ENCODE measurements around the gene PRR36.
A peak's percentile ranks its signal among the peaks of the same experiment; 100 is the strongest.
"Not testable (repeated sequence)": the region's sequence is repeated elsewhere in the genome, so short reads cannot be mapped to it uniquely, and the experiment has no call there.

PRR36 gene

GRCh38 chr19:7863157-7863970, 10.8 kb downstream of the PRR36 start:
- DNase-seq (ENCODE audit: low read depth in 1 of 2, low spot score in 1 of 2), result no peak
- no peak for TF ChIP-seq JUND (IDR thresholded peaks at IDR 0.05; ENCODE audit: low read depth)
- in situ Hi-C loops (cut with HindIII; ENCODE audit: low pct_unique_long_range_greater_than_20kb, low sequenced_read_pairs), result no loop called here

DNA sequence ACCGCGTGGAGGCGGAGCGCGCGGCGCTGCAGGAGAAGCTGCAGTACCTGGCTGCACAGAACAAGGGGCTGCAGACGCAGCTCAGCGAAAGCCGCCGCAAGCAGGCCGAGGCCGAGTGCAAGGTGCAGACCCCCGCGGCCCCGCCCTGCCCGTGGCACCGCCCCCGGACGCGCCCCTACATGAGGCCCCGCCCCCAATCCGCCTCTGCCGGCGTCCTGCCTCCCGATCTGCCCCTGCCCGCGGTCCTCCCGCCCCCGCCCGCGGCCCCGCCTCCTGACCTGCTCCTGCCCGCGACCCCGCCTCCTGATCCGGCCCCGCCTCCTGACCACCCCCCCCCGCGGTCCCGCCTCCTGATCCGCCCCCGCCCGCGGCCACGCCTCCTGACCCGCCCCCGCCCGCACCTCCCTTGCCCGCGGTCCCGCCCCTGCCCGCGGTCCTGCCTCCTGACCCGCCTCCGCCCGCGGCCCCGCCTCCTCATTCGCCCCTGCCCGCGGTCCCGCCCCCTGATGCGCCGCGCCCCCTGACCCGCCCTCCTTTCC, 11.7 kb downstream of the PRR36 start:
- no peak for TF ChIP-seq JUND (IDR thresholded peaks at IDR 0.05; ENCODE audit: low read depth)
- peak in 1 of 2 experiments; percentile 43 for DNase-seq (ENCODE audit: low read depth in 1 of 2, low spot score in 1 of 2)
- in situ Hi-C loops (cut with HindIII; ENCODE audit: low pct_unique_long_range_greater_than_20kb, low sequenced_read_pairs), result no loop called here

DNA sequence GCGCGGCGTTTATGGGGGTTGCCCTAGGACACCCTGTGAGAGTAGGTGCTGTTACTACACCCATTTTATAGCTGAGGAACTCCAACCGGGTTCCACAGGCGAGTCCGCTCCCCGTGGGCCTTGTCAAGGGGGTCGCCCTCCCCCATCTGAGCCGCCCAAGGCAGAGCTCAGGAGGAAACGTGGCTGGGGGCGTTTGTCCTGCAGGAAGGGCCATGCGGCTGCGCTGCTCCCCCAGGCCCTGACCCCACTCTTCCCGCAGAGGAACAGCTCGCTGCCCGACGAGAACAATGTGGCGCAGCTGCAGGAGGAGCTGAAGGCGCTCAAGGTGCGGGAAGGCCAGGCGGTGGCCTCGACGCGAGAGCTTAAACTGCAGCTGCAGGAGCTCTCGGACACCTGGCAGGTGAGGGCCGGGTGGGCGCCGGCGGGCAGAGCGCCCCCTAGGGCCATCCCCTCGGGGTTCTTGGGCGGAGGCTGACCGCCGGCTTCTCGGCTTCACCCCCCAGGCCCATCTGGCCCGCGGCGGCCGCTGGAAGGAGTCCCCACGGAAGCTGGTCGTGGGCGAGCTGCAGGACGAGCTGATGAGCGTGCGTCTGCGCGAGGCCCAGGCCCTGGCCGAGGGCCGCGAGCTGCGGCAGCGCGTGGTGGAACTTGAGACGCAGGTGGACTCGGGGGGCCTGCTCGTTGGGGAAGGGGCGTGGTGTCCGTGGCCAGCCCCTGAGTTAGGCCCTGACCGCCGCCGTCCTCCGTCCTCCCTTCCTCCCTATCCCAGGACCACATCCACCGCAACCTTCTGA, 12.4 kb downstream of the PRR36 start:
- in situ Hi-C loops (cut with HindIII; ENCODE audit: low pct_unique_long_range_greater_than_20kb, low sequenced_read_pairs), result no loop called here
- no peak for TF ChIP-seq JUND (IDR thresholded peaks at IDR 0.05; ENCODE audit: low read depth)
- DNase-seq (ENCODE audit: low read depth in 1 of 2, low spot score in 1 of 2), result no peak

DNA sequence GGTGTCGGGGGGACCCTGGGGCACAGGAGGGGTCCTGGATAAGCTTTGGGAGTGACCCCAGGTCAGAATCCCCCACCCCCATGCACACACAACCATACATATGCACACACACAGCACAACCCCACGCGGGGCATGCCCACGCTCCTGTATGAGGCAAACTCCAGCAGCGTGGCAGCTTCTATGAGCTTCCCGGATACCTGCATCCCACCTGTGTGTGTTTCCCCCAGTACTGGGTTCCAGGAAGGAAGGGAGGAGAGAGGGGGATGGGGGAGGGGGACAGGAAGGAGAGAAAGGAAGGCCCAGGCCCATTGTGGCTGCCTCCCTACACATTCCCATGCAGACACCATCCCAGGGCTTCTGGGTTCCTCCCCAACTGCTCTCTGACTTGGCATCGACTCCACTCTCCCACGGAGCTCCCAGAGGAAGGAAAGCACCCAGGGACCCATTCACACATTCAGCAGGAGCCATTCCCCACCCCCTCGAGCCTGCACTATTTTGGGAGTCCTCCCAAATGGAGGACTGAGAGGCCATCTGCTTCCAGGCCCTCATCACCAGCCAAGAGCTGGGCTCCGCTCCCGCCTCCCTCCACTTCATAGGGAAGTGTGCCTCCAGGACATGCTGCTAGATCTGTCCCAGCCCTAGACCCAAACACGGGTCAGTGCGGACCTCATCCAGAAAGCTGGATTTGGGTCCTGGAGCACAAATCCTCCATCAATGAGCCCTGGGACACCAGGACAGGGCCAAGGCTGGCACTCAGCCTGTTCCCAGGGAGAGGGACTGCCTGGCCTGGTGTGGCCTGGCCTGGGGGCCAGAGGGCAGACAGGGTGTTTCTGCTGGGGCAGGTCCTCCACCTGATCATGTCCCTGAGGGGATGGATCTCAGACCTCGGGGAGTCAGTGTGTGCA, 13.2 kb downstream of the PRR36 start:
- in situ Hi-C loops (cut with HindIII; ENCODE audit: low pct_unique_long_range_greater_than_20kb, low sequenced_read_pairs), result no loop called here
- TF ChIP-seq JUND (IDR thresholded peaks at IDR 0.05; ENCODE audit: low read depth), result no peak
- no peak for DNase-seq (ENCODE audit: low read depth in 1 of 2, low spot score in 1 of 2)

DNA sequence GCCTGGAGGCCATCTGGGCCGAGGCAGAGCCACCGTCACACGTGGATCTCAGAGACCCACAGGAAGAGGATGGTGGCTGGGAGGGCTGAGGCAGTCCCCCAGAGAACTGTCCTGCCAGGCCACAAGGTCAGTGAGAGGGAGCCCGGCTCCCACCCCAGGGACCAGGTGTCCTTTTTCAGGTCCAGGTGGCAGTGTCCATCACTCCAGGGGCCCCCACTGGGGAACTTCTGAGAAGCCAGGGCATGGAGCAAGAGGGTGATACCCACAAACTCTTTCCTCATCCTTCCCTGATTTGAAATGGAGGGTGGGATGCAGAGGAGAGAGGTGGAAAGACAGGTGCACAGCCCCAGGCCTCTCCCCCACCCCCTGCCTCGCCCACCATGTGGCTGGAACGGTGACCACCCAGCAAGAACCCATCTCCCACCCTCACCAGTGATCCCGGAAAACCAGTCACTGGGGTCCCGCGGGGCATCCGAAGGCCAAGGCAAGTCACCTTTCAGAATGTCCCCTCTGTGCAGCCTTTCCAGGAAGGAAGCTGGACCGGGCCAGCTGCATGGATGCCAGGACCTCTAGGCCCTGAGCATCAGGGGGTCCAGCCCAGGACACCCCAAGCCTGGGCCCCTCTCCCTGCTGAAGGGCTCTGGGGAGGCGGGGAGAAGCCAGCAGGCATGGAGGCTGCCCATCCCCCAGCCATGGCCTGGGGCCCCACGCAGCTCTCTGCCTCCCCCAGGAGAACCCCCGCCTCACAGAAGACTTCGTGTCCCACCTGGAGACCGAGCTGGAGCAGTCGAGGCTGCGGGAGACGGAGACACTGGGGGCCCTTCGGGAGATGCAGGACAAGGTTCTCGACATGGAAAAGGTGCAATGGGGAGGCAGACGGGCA, 14.1 kb downstream of the PRR36 start:
- DNase-seq (ENCODE audit: low read depth in 1 of 2, low spot score in 1 of 2), result no peak
- TF ChIP-seq JUND (IDR thresholded peaks at IDR 0.05; ENCODE audit: low read depth), result no peak
- in situ Hi-C loops (cut with HindIII; ENCODE audit: low pct_unique_long_range_greater_than_20kb, low sequenced_read_pairs), result no loop called here

GRCh38 chr19:7859087-7859486, 15.1 kb downstream of the PRR36 start:
- in situ Hi-C loops (cut with HindIII; ENCODE audit: low pct_unique_long_range_greater_than_20kb, low sequenced_read_pairs); DNase-seq (ENCODE audit: low read depth in 1 of 2, low spot score in 1 of 2): not testable (repeated sequence)

GRCh38 chr19:7858109-7858770, 15.9 kb downstream of the PRR36 start:
- no peak for DNase-seq (ENCODE audit: low read depth in 1 of 2, low spot score in 1 of 2)
- in situ Hi-C loops (cut with HindIII; ENCODE audit: low pct_unique_long_range_greater_than_20kb, low sequenced_read_pairs), result no loop called here
- TF ChIP-seq JUND (IDR thresholded peaks at IDR 0.05; ENCODE audit: low read depth), result no peak

GRCh38 chr19:7857727-7858108, 16.5 kb downstream of the PRR36 start:
- DNase-seq (ENCODE audit: low read depth in 1 of 2, low spot score in 1 of 2), result no peak
- in situ Hi-C loops (cut with HindIII; ENCODE audit: low pct_unique_long_range_greater_than_20kb, low sequenced_read_pairs), result no loop called here
- TF ChIP-seq JUND (IDR thresholded peaks at IDR 0.05; ENCODE audit: low read depth), result no peak

DNA sequence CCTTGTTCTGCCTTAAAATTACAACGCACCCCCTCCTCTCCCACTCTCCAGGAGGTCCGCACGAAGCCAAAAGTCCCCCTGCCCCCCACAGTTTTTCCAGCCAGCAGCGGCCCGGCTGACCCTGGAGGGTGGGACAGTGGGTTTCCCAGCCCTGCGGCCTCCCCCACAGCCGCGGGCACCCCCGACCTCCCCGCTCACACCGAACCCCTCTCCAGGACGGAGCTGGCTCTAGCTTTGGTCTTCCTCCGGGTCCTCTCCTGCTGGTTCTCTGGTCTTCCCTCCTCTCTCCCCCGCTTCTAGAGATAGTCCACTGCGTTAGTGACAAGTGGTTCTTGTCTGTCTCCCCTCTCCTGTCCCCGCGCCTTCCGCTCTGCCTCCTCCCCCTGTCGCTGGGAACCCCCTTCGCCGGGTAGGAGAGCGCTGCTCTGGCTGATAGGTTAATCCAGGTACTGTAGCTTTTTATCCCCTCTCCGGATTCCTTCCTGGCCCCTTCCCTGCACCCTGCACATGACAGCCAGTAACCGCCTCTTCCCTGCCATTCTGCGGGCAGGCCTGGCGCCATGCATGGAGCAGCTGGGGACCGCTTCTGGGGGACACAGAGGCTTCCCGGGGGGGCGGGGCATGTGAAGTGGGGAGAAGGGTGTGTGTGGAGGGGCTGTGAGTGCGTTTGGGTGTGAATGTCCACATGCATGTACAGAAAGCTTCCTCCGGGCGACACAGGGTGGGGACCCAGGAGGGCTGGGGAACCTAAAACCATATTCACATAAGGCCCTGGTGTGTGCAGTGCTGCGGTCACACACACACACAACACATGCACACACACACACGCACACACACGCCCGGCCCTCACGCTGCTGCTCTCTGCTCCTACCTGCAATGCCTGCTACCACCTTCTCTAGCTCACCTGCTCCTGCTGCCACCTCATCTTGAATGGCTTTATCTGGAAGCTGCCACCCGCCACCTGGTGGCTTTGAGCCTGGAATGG, 17.2 kb downstream of the PRR36 start:
- TF ChIP-seq JUND (IDR thresholded peaks at IDR 0.05; ENCODE audit: low read depth), result no peak
- in situ Hi-C loops (cut with HindIII; ENCODE audit: low pct_unique_long_range_greater_than_20kb, low sequenced_read_pairs), result no loop called here
- no peak for DNase-seq (ENCODE audit: low read depth in 1 of 2, low spot score in 1 of 2)

DNA sequence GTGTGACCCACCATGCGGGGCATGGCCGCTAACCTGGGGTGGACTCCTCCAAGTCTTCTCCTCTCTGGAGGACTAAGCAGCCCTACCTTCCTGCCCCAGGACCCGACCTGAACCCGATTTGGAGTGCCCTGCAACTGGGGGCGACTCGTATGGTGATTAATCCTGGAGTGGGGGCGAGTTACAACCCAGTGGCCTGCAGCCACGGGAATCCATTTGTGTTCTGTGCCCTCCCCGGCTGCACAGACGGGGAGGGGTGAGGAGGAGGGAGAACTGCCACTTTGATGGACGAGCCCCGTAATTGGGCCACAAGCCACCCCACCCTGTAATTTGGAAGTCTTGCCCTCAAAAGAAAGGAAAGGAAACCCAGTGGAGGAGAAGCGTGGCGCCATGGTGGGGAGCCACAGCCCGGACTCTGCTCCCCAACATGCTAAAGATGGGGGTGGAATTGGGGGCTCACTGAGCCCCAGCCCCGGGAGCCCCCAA, 18.0 kb downstream of the PRR36 start:
- no peak for DNase-seq (ENCODE audit: low read depth in 1 of 2, low spot score in 1 of 2)
- TF ChIP-seq JUND (IDR thresholded peaks at IDR 0.05; ENCODE audit: low read depth), result no peak
- in situ Hi-C loops (cut with HindIII; ENCODE audit: low pct_unique_long_range_greater_than_20kb, low sequenced_read_pairs), result no loop called here
